Gastrocnemius medialis (tissue), 4 donors: ENCODE data around the gene MISP. TPM values are rescaled to one million over a fixed set of nuclear protein-coding genes. Genes with fewer than 3 reads are reported as not detected.

Source experiments
- ATAC-seq, 2 donors: fragments of 150-250 bp; one replicate each; pipeline ENCODE4 v1.9.1; 2016
- DNase-seq, 2 donors: peaks; one replicate each; pipeline ENCODE4 v3.0.0-alpha.2; 2019
- H3K27ac ChIP-seq, 4 donors: fragments of 200-600 bp; sonication (generic); 1 replicate in 1 of 4; 2 replicates in 3 of 4; pipeline ENCODE4 v1.5.1; 2016 to 2018; ENCODE audit warnings: mild to moderate bottlenecking in 2 of 4, moderate library complexity in 1 of 4
- H3K27me3 ChIP-seq, 3 donors: fragments of 200-600 bp; sonication (generic) in 2 of 3; 1 replicate in 1 of 3; 2 replicates in 2 of 3; pipeline versions ENCODE4 v1.5.1 to v1.6.0; 2016 to 2019; ENCODE audit warnings: mild to moderate bottlenecking in 1 of 3, moderate library complexity in 1 of 3
- H3K36me3 ChIP-seq, 2 donors: fragments of 200-600 bp; sonication (generic) in 1 of 2; one replicate each; pipeline ENCODE4 v1.5.1; 2017 to 2018
- H3K4me1 ChIP-seq, 2 donors: fragments of 200-600 bp; sonication (generic) in 1 of 2; one replicate each; pipeline ENCODE4 v1.5.1; 2016 to 2017; ENCODE audit warnings: mild to moderate bottlenecking in 2 of 2
- H3K4me3 ChIP-seq, 4 donors: fragments of 200-600 bp; sonication (generic) in 3 of 4; 1 replicate in 1 of 4; 2 replicates in 3 of 4; pipeline ENCODE4 v1.5.1; 2016 to 2019; ENCODE audit warnings: mild to moderate bottlenecking in 2 of 4
- H3K9me3 ChIP-seq, 3 donors: fragments of 200-600 bp; sonication (generic) in 2 of 3; 1 replicate in 1 of 3; 2 replicates in 2 of 3; pipeline ENCODE4 v1.5.1; 2016 to 2019
- CTCF ChIP-seq, 5 experiments: fragments of 450-650 bp in 3 of 5; fragments of 200-600 bp in 2 of 5; sonication (generic) in 2 of 5; IDR thresholded peaks in 4 of 5; conservative IDR thresholded peaks in 1 of 5; 1 replicate in 4 of 5; 2 replicates in 1 of 5; pipeline ENCODE4 v1.5.1; 2016 to 2019; ENCODE audit warnings: antibody characterized with exemption in 5 of 5, mild to moderate bottlenecking in 3 of 5, moderate library complexity in 3 of 5
- POLR2A ChIP-seq, 2 donors: fragments of 450-650 bp; IDR thresholded peaks; one replicate each; pipeline ENCODE4 v1.6.1; 2017; ENCODE audit warnings: antibody characterized with exemption in 2 of 2, mild to moderate bottlenecking in 2 of 2, moderate library complexity in 2 of 2
- in situ Hi-C, 4 donors: fragments of 200-750 bp; cut with MboI; loops; one replicate each; pipeline versions ENCODE4 v1.15.0 to v1.8.0; 2017; ENCODE audit warnings: low sequenced_read_pairs in 4 of 4
- intact Hi-C: fragments of 100-400 bp; cut with DNase I; formaldehyde crosslinking; loops from one replicate; pipeline ENCODE4 v1.15.1; 2023; ENCODE audit warnings: low total_unique reads
- total RNA-seq, 4 donors: library from RNA; depleted of rRNA; stranded (reverse); fragments of >200 nt; gene quantifications; one replicate each; pipeline versions ENCODE4 v1.1.0 to v1.2.3, GENCODE V29; 2016

MISP gene
- total RNA-seq, 4 donors from 2014 or later = 1.2 TPM; not detected in 3

- intact Hi-C loops = no loop called here
- no peak for DNase-seq
- H3K36me3 ChIP-seq = peaks cover 0 to 58% of the 10 kb centered on the region in 2 donors
- no peak for ATAC-seq
- H3K27ac ChIP-seq = no peak overlapping the region
- in situ Hi-C loops = no loop called here
- no peak overlapping the region for H3K4me3 ChIP-seq
- no peaks in the 10 kb centered on the region for H3K27me3 ChIP-seq
- no peaks in the 10 kb centered on the region for H3K9me3 ChIP-seq
- TF ChIP-seq POLR2A (IDR thresholded peaks at IDR 0.05) (no peak), CTCF (IDR thresholded peaks at IDR 0.05 in 4 of 5, conservative IDR thresholded peaks at IDR 0.05 in 1 of 5) (no peak)
- peaks cover 39 to 44% of the 10 kb centered on the region in 2 donors for H3K4me1 ChIP-seq
Observed at GRCh38 chr19:804419-805165, 53.7 kb downstream of the MISP start.

GRCh38 chr19:805166-805551 is 54.2 kb downstream of the MISP start:
- Histone ChIP-seq H3K4me1 (peaks cover 33 to 38% of the 10 kb centered on the region in 2 donors), H3K27ac (no peak overlapping the region), H3K4me3 (no peak overlapping the region), H3K9me3 (no peaks in the 10 kb centered on the region), H3K36me3 (peaks cover 0 to 64% of the 10 kb centered on the region in 2 donors), H3K27me3 (no peaks in the 10 kb centered on the region)
- no peak for DNase-seq
- TF ChIP-seq POLR2A (IDR thresholded peaks at IDR 0.05) = no peak
- no peak for TF ChIP-seq CTCF (IDR thresholded peaks at IDR 0.05 in 4 of 5, conservative IDR thresholded peaks at IDR 0.05 in 1 of 5)
- ATAC-seq = no peak
- in situ Hi-C loops = no loop called here
- intact Hi-C loops = no loop called here

GRCh38 chr19:805600-806550 is 55.0 kb downstream of the MISP start:
- H3K9me3 ChIP-seq = no peaks in the 10 kb centered on the region
- H3K36me3 ChIP-seq = peaks cover 0 to 71% of the 10 kb centered on the region in 2 donors
- TF ChIP-seq POLR2A (IDR thresholded peaks at IDR 0.05) = no peak
- TF ChIP-seq CTCF (IDR thresholded peaks at IDR 0.05 in 4 of 5, conservative IDR thresholded peaks at IDR 0.05 in 1 of 5) = no peak
- H3K27me3 ChIP-seq = no peaks in the 10 kb centered on the region
- peaks cover 26 to 31% of the 10 kb centered on the region in 2 donors for H3K4me1 ChIP-seq
- no peak overlapping the region for H3K27ac ChIP-seq
- DNase-seq = no peak
- intact Hi-C loops (no loop called here), in situ Hi-C loops (no loop called here)
- H3K4me3 ChIP-seq = no peak overlapping the region
- ATAC-seq = no peak

- intact Hi-C loops (no loop called here), in situ Hi-C loops (no loop called here)
- TF ChIP-seq POLR2A (IDR thresholded peaks at IDR 0.05) (no peak), CTCF (IDR thresholded peaks at IDR 0.05 in 4 of 5, conservative IDR thresholded peaks at IDR 0.05 in 1 of 5) (no peak)
- Histone ChIP-seq H3K4me3 (no peak overlapping the region), H3K27ac (no peak overlapping the region), H3K36me3 (peaks cover 0 to 81% of the 10 kb centered on the region in 2 donors), H3K27me3 (no peaks in the 10 kb centered on the region), H3K9me3 (no peaks in the 10 kb centered on the region), H3K4me1 (peaks cover 16 to 20% of the 10 kb centered on the region in 2 donors)
- no peak for ATAC-seq
- DNase-seq = no peak
Observed at GRCh38 chr19:806815-807421, 56.0 kb downstream of the MISP start.
